CD4-positive, alpha-beta T cell treated with Interleukin-12 subunit alpha and Interleukin-12 subunit beta, for 1 hour (primary cell): ENCODE results near the gene SNAP29.
"Not testable (repeated sequence)": the region's sequence is repeated elsewhere in the genome, so short reads cannot be mapped to it uniquely, and the experiment has no call there.

Experiments
- DNase-seq: peaks from one replicate; pipeline ENCODE4 v3.0.0-alpha.2; 2020

The SNAP29 gene

GRCh38 chr22:20935049-20935448 lies 76.2 kb downstream of the SNAP29 start:
- DNase-seq, result not testable (repeated sequence)

DNA sequence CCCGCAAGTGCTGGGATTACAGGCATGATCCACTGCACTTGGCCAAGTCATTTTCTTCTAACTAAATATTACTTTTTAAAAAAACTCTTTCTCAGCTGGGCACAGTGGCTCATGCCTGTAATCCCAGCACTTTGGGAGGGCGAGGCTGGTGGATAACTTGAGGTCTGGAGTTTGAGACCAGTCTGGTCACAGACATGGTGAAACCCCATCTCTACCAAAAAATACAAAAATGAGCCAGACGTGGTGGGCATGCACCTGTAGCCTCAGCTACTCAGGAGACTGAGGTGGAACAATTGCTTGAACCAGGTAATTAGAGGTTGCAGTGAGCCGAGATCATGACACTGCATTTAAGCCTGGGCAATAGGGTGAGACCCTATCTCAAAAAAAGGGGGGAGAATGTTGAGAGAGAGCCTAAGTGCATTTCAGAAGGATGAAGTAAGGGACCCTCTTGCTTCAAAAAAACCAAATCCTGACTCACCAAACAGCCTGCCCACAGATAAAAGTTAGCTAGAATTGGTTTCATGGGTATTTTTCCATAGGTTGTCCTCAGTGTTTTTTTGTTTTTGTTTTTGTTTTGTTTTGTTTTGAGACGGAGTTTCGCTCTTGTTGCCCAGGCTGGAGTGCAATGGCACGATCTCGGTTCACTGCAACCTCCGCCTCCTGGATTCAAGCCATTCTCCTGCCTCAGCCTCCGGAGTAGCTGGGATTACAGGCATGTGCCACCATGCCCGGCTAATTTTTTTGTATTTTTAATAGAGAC lies 77.2 kb downstream of the SNAP29 start:
- DNase-seq, result not testable (repeated sequence)

GRCh38 chr22:20937031-20937793 lies 78.4 kb downstream of the SNAP29 start:
- DNase-seq, result no peak

DNA sequence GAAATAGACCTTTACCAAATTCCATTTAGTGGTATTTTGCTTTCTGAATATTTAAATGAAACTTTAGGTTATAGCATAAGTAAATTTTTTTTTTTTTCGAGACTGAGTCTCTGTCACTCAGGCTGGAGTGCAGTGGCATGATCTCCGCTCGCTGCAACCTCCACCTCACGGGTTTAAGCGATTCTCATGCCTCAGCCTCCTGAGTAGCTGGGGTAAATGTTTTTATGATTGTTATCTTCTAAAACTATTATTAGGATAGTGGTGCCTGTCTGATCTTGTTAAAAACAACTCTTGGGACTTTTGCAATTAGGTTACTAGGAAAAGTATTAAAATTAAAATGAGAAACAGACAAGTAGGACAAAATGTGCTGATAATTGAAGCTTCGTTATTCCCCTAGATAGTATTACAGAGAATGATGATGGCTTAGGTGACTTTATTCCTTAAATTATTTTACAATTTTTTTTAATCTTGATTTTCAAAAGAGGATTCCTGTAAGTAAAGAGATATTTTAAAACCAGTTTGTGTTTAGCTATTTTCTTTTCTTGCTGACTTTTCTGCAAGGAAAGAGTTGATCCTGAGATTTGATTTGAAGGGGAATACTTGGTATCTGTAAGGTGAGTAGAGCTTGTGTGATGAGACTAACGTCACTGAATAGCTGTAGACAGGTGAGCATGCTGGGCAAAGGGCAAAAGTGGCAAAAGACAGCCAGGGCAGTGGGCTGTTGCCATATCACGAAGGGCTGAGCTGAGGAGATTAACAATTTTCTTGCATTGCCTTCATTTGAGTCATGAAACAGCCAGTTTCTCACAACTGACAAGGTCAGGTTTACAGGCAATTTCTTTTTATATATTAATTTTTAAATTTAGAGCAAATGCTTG lies 79.2 kb downstream of the SNAP29 start:
- no peak for DNase-seq

- DNase-seq, result not testable (repeated sequence)
These were observed 80.8 kb downstream of the SNAP29 start for GRCh38 chr22:20939457-20940185.

- no peak for DNase-seq
These were observed 81.4 kb downstream of the SNAP29 start for GRCh38 chr22:20940186-20940651.
